Measurements from ENCODE around the gene ETFDH.

DNA sequence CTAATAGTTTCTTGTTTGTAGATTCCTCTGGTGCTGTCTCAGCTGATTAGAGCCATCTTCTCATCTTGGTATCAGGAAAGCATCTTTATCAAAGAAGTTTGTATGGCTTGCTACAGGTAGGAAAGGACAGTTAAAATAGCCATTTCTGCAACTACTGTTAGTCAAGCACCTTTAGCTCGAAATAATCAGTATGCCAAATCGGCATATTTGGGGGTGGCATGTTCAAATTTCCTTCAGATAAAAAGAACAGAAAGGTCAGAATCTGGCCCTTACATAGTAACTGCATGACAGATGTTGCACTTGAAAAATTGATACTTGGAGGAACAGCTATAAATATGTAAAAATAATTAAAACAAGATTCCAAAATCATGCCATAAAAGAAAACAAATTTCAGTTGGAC is 5.2 kb upstream of the ETFDH start:
- TF ChIP-seq POLR2AphosphoS5 (IDR thresholded peaks at IDR 0.05; ENCODE audit: low read depth, low read length) (no peak), TAF1 (IDR thresholded peaks at IDR 0.05; ENCODE audit: borderline replicate concordance, insufficient read depth, low read length) (no peak), SIN3A (IDR thresholded peaks at IDR 0.05; ENCODE audit: borderline replicate concordance, insufficient read depth, low read length) (no peak), FOXP2 (optimal IDR thresholded peaks at IDR 0.05; ENCODE audit: borderline replicate concordance, extremely low read depth, extremely low read length, insufficient read depth) (no peak)
- TF ChIP-seq, protein P1, sequence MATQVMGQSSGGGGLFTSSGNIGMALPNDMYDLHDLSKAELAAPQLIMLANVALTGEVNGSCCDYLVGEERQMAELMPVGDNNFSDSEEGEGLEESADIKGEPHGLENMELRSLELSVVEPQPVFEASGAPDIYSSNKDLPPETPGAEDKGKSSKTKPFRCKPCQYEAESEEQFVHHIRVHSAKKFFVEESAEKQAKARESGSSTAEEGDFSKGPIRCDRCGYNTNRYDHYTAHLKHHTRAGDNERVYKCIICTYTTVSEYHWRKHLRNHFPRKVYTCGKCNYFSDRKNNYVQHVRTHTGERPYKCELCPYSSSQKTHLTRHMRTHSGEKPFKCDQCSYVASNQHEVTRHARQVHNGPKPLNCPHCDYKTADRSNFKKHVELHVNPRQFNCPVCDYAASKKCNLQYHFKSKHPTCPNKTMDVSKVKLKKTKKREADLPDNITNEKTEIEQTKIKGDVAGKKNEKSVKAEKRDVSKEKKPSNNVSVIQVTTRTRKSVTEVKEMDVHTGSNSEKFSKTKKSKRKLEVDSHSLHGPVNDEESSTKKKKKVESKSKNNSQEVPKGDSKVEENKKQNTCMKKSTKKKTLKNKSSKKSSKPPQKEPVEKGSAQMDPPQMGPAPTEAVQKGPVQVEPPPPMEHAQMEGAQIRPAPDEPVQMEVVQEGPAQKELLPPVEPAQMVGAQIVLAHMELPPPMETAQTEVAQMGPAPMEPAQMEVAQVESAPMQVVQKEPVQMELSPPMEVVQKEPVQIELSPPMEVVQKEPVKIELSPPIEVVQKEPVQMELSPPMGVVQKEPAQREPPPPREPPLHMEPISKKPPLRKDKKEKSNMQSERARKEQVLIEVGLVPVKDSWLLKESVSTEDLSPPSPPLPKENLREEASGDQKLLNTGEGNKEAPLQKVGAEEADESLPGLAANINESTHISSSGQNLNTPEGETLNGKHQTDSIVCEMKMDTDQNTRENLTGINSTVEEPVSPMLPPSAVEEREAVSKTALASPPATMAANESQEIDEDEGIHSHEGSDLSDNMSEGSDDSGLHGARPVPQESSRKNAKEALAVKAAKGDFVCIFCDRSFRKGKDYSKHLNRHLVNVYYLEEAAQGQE (IDR thresholded peaks at IDR 0.05; ENCODE audit: insufficient read depth in 1 of 2, low read depth in 2 of 2, low read length in 2 of 2): no peak

All from PFSK-1 (cell line).